ENCODE results near the gene ANTXR2.

Gene ANTXR2

DNA sequence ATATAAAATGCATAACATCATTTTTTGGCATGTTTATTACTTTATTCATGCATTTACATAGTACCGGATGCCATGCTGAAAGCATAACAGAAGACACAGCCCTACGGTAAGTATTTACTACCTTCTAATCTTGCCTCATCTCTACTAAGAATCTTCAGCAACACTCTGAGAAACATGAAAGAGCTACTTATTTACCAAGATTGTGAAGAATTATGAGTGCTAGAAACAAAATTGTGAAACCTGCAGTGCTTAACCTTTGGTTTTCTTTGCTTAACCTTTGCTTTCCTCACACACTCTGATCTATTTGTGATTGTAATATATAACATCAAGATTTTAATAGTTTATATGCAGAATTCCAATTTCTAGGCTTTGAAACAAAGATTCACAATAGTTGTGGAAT lies 7.4 kb downstream of the ANTXR2 start:
- no peak for DNase-seq

DNA sequence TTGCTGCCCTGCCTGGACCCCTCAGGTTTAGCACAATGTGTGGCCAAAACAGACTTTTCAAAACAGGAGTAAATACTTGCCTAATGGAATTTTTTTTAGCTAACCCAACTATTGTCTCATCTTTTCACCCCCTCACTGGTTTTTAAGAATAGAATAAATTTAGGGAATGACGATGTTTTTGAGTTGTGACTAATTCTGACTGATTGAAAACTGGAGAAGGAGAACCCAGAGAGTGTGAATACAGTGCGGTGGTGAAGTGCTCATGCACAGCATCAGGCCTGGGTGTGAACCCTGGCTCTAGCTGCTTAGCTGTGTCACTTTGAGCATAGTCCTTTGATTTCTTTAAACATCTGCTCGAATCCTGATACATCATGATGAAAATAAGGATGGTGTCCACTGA lies 10.5 kb downstream of the ANTXR2 start:
- no peak for DNase-seq

GRCh38 chr4:80060804-80061203 lies 12.2 kb downstream of the ANTXR2 start:
- no peak for DNase-seq

DNA sequence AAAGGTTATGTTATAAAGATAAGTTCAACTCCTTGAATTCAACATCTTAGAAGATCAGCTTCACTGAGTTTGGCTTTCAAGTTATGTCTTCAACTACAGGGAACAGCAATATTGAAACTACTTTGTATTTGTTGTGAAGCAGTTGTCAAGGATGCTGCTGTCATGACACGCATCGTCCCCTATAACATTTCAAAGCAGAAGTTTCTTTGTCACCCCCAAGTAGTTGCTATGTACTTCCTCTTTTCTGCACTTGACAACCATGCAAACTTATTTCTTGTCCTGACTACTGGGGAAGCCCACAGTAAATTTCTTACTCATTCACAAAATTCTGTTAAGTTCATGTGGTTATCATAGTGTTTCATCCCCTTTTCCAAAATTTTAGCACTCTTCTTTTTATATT lies 14.3 kb downstream of the ANTXR2 start:
- no peak for DNase-seq

GRCh38 chr4:80054375-80054774 lies 18.7 kb downstream of the ANTXR2 start:
- DNase-seq, result no peak

DNA sequence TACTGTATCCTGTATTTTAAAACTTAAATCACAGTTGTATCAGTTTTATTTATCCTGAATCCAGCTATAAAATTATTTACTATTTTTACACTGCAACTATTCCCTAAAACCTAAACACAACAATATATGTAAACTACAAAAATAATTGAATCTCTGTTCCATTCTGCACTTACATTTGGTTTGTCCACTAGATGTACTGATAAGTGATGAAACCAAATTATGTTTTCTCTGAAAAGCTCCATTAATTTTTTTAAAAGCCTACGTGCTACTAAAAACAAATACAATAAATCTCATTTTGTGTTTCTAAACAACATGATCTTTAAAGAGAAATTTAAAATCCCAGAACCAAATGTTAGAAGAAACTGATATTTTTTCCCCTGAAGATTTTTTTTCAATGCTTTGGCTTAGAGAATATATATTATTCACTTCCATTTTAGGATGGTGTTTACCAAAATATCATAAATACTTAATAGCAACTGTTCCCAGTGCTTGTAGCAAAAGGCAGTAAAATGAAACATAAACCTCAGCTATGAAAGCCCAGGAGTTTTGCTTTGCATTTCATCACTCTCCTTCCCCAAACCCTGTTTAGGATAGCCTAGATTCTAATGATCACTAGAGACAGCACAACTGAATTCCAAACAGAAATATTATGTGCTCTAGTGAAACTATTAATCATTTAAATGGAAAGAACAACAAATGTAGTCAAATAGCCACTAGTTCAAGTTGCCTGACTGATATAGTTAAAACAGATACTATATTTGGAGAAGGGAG lies 19.7 kb downstream of the ANTXR2 start:
- no peak for DNase-seq

- DNase-seq, result no peak
These were observed 23.1 kb downstream of the ANTXR2 start for GRCh38 chr4:80049813-80050534.

DNA sequence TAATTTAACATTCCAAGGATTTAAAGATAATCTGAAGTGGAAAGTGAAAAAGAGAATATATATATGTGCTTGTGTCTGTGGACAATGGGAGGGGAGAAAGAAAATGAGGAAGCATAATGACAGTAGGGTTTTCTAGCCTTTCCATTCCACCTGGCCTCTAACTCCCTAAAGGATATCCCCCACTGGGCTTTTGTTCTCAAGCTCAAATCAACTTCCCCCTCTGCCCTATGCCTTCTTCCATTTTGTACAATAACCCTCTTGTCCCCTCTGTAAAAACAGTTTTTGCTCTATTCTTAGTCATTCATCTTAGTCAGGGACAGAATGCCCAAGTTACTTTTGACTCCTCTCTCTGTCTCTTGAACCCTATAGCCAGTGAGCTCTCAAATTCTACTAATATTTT lies 23.6 kb downstream of the ANTXR2 start:
- DNase-seq, result no peak

DNA sequence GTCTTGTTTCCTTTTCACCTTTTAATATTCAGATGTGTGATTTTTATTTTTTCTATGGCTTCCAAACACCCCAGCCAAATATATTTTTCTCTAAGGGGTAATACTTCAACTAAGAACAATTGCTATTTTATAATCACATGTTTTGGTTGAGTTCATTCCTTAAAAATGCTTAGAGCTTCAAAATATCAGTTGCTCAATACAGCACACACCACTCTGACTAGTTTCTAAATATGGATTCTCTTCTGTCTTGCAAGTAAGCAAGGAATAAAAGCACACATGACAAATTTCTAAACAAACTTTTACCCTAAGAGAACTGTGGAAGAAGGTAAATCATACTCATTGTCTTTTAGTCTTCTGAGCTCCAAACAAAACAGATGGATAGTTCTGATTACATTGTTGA lies 27.2 kb downstream of the ANTXR2 start:
- DNase-seq, result no peak

DNA sequence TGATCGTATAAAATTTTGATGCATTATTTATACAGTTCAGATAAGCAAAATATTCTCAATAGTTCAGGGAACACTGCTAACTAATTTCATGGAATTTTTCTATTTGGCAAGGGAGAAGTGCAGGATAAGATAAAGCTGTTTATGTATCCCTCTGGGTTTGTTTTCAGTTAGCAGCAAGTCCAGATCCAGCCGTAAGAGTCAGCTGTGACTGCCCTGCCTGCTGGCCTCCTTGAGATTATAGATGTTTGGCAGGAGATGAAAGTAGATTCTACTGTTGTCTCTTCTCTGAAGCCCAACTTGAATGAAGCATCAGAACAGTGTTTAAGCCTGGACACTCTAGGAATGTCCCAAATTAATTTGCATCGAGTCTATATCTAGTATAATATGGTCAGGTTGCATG lies 29.5 kb downstream of the ANTXR2 start:
- no peak for DNase-seq

DNA sequence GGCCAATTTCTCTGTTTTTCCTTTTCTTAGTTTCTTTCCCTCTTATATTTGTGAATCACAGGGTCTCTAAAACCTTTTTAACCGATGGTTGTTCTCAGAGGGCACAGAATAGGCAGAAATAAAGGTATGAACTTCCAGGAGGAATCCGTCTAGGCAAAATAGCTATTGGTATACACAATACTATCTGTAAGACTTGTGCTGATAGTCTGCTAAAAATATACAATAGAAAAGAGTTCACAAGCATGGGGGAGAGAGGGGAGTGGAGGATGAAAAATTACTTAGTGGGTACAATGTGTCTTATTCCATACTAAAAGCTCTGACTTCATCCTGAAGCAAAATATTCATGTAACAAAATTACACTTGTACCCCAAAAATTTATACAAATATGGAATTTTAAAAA lies 30.2 kb downstream of the ANTXR2 start:
- no peak for DNase-seq

DNA sequence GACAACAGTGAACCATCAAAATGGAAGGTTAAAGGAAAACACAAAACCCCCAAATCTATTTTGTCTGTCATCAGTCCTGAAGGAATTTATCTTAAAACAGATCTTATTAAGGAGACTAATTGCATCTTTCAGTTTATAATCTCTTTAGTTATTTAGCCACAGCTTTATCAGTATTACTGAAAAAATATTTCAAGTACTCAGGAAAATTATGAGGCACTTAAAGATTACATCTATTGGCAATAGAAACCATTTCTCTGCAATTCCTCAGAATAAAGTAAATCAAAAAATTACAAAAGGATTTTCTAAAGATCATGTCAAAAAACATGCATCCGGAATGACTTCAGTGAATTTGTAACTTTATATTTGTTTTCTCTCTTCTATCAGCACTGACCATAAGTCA lies 35.2 kb downstream of the ANTXR2 start:
- DNase-seq, result no peak

DNA sequence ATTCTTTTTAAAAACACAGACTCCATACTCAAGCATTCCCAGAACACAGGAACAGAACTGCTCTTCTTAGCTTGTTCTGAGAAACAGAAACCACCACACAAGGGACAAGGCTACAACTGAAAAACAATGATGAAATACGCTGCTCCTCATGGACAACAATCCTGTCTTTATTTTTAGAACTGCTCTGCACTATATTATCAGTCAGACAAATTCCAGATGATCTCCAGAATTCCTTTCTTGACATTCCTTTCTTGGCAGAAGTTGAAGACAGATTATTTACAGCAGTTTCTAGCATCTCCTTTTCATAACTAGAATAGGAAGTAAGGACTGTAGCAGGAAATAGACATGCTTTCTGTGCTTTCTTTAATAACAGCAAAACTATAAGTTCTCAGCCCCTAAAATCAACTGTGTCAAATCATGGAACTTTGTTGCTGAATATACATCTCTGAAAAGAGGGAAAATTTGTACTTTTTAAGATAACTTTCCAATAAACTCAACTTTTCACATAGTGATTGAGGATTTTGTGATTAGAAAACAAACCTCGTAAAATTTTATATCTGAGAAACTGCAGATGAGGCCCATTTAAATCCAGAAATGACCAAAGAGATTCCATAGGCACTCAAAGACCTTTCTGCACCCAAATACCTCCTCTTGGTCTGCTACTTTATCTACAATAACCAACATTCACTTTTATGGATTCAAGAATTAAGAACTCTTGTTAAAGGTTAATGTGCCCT lies 35.9 kb downstream of the ANTXR2 start:
- peak; percentile 55 for DNase-seq

- DNase-seq, result no peak
These were observed 36.7 kb downstream of the ANTXR2 start for GRCh38 chr4:80036306-80036705.

DNA sequence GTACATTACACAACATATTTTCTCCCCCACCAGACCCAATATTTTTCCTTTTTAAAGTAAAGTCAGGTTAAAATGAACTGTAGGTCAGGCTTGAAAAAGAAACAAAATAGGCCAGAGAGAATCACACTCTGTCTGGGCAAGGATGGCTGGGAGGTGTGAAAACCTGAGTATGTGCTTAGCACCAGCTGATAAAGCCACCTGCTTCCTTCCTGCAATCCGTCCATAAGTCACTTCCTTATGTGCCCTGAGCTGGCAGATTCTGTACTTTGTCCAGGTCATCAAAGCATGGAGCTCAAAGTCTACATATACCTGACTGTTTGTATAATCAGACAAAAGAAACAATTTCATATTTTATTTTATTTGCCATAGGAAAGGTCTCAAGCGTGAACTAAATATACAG lies 37.7 kb downstream of the ANTXR2 start:
- DNase-seq, result no peak

GRCh38 chr4:80033581-80033980 lies 39.4 kb downstream of the ANTXR2 start:
- DNase-seq, result no peak

GRCh38 chr4:80029364-80029763 lies 43.7 kb downstream of the ANTXR2 start:
- DNase-seq, result no peak

GRCh38 chr4:80027611-80028010 lies 45.4 kb downstream of the ANTXR2 start:
- DNase-seq, result no peak

DNA sequence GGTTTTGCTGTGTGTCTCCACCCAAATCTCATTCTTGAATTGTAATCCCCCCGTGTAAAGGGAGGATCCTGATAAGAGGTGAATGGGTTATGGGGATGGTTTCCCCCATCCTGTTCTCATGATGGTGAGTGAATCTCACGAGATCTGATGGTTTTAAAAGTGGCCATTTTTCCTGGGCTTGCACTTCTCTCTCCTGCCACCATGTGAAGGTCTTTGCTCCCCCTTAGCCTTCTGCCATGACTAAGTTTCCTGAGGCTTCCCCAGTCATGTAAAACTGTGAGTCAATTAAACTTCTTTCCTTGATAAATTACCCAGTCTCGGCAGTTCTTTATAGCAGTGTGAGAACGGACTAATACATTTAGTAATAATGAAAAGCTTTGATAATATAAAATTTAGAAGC lies 46.9 kb downstream of the ANTXR2 start:
- DNase-seq, result no peak

- no peak for DNase-seq
These were observed 48.7 kb downstream of the ANTXR2 start for GRCh38 chr4:80024335-80024734.

DNA sequence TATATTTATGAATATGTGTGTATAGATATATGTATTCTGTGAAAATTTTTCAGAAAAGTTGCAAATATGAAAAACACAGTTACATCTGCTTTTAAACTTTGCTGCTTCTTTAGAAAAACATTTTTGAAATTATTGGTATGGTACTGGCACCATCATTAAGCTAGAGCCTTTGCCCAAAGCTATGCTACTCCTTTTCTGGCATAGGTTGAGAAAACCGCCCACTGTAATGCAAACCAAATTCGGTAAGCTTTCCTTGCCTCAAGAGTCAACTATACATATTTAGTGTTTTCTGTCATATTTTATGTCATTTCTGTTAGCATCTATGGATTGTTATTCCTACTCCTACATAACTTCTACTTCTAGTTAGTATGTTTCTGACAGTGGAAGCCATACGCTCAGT lies 50.7 kb downstream of the ANTXR2 start:
- no peak for DNase-seq

- DNase-seq, result peak; percentile 70
These were observed 55.7 kb downstream of the ANTXR2 start for GRCh38 chr4:80017125-80017854.

DNA sequence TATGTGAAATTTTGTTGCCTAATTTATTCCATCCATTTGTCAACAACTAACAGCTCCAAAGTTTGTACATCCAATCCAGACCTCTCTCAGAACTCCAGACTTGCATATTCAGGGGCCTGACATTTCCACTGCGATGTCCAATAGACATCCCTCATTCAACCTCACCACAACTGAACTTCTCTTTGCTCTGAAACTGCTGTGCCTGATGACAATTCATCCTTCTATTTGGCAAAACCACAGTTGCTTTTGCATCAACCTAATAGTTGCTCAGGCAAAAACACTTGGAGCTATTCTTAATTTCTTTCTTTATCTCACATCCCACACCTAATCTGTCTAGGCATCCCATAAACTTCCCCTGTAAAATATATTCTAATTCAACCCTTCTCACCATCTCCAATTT lies 56.5 kb downstream of the ANTXR2 start:
- no peak for DNase-seq
